Right lobe of liver (tissue), 6 donors: ENCODE measurements around the gene DUSP28. TPM values are rescaled to one million over a fixed set of nuclear protein-coding genes. Genes with fewer than 3 reads are reported as not detected.
A peak's percentile ranks its signal among the peaks of the same experiment; 100 is the strongest.

ENCODE experiments used
- ATAC-seq, 4 donors: fragments of 200-7000 bp; cut with Tn5 transposase; one replicate each; pipeline ENCODE4 v1.9.1; 2020; ENCODE audit warnings: mild to moderate bottlenecking in 4 of 4, moderate library complexity in 4 of 4
- DNase-seq, 3 donors: peaks; one replicate each; pipeline ENCODE4 v3.0.0-alpha.2; 2020
- H3K27ac ChIP-seq, 3 donors: fragments of 200-600 bp; one replicate each; pipeline ENCODE4 v1.8.0; 2022
- H3K27me3 ChIP-seq, 2 donors: fragments of 200-600 bp; one replicate each; pipeline ENCODE4 v1.8.0; 2022
- H3K36me3 ChIP-seq, 4 donors: fragments of 200-600 bp; sonication (generic) in 1 of 4; one replicate each; pipeline versions ENCODE4 v1.5.1 to v1.8.0; 2017 to 2022; ENCODE audit warnings: control low read depth in 1 of 4
- H3K4me1 ChIP-seq, 4 donors: fragments of 200-600 bp; sonication (generic) in 1 of 4; one replicate each; pipeline versions ENCODE4 v1.5.1 to v1.8.0; 2017 to 2022; ENCODE audit warnings: control low read depth in 1 of 4
- H3K4me3 ChIP-seq, 3 donors: fragments of 200-600 bp; one replicate each; pipeline ENCODE4 v1.8.0; 2022
- H3K9me3 ChIP-seq, 4 donors: fragments of 200-600 bp; sonication (generic) in 1 of 4; one replicate each; pipeline versions ENCODE4 v1.5.1 to v1.8.0; 2017 to 2022; ENCODE audit warnings: control low read depth in 1 of 4
- CTCF ChIP-seq, 4 donors: fragments of 200-600 bp in 3 of 4; fragments of 450-650 bp in 1 of 4; IDR thresholded peaks; one replicate each; pipeline versions ENCODE4 v1.5.1 to v1.8.0; 2016 to 2022; ENCODE audit warnings: antibody characterized with exemption in 4 of 4, mild to moderate bottlenecking in 2 of 4
- POLR2A ChIP-seq: fragments of 450-650 bp; IDR thresholded peaks from one replicate; pipeline ENCODE4 v1.6.1; 2017; ENCODE audit warnings: antibody characterized with exemption, mild to moderate bottlenecking
- WGBS: methylation state at CpG from one replicate; pipeline ENCODE4 v1.1.6; 2018; ENCODE audit warnings: low coverage, low lambda C conversion rate; ENCODE audit not compliant: insufficient coverage; ENCODE audit errors: missing lambda C conversion rate; 5-methylcytosine and 5-hydroxymethylcytosine counted together
- intact Hi-C, 2 donors: fragments of 100-400 bp; cut with DNase I; formaldehyde crosslinking; loops; one replicate each; pipeline versions ENCODE4 v1.11.2 to v1.14.1; 2022
- total RNA-seq, 6 experiments: library from RNA; depleted of rRNA in 2 of 6; stranded (reverse); fragments of >200 nt in 2 of 6; fragmentation: NEBNext Ultra II Directional in 3 of 6; extraction: Animal tissue kit (Norgen Biotek cat#: 25700) in 3 of 6; gene quantifications; one replicate each; pipeline versions ENCODE4 v1.1.0 to v1.2.4, GENCODE V29; 2016 to 2023
- donor health status: DM: no; HTN: yes; CAD: no.
- donor health status: DM: no; HTN: no; CAD: no.
- donor health status: DM: no; HTN: no; CAD: no.
- donor health status: DM: no; HTN: yes; CAD: no.
- donor health status: DM: no; HTN: yes; CAD: no.

The DUSP28 gene
- total RNA-seq, 6 experiments from 2014 or later = 1.3 to 3.5 (median 2.1) TPM

GRCh38 chr2:240599141-240599583 lies 39.0 kb downstream of the DUSP28 start:
- Histone ChIP-seq H3K9me3 (no peaks in the 10 kb centered on the region), H3K27me3 (no peaks in the 10 kb centered on the region), H3K4me3 (no peak overlapping the region), H3K27ac (no peak overlapping the region), H3K36me3 (peaks cover 0 to 6% (median 0%) of the 10 kb centered on the region in 4 donors), H3K4me1 (peaks cover 0 to 15% (median 5%) of the 10 kb centered on the region in 4 donors)
- no peak for TF ChIP-seq POLR2A
- TF ChIP-seq CTCF (IDR thresholded peaks at IDR 0.05) = no peak
- WGBS = 82% methylated on average over 3 of the region's 11 CpGs
- ATAC-seq (no peak), DNase-seq (peak in 2 of 3 donors; percentile 37 to 40)
- intact Hi-C loops = no loop called here

- ATAC-seq = no peak
- 100% methylated on average over 1 of the region's 16 CpGs for WGBS
- intact Hi-C loops = no loop called here
- Histone ChIP-seq H3K36me3 (peaks cover 0 to 6% (median 0%) of the 10 kb centered on the region in 4 donors), H3K4me3 (no peak overlapping the region), H3K4me1 (peaks cover 0 to 19% (median 9%) of the 10 kb centered on the region in 4 donors), H3K27me3 (no peaks in the 10 kb centered on the region), H3K27ac (no peak overlapping the region), H3K9me3 (no peaks in the 10 kb centered on the region)
- peak in 2 of 3 donors; percentile 31 to 45 for DNase-seq
- TF ChIP-seq CTCF (IDR thresholded peaks at IDR 0.05) (no peak), POLR2A (no peak)
Observed at GRCh38 chr2:240600451-240600961, 40.3 kb downstream of the DUSP28 start.

GRCh38 chr2:240601061-240601830 lies 41.1 kb downstream of the DUSP28 start:
- WGBS = no CpG with 5 or more reads among the region's 20 CpGs
- no peak for TF ChIP-seq CTCF (IDR thresholded peaks at IDR 0.05)
- no peak for TF ChIP-seq POLR2A
- Histone ChIP-seq H3K9me3 (no peaks in the 10 kb centered on the region), H3K4me3 (no peak overlapping the region), H3K36me3 (peaks cover 0 to 6% (median 0%) of the 10 kb centered on the region in 4 donors), H3K27me3 (no peaks in the 10 kb centered on the region), H3K4me1 (peaks cover 0 to 12% (median 6%) of the 10 kb centered on the region in 4 donors), H3K27ac (no peak overlapping the region)
- intact Hi-C loops = no loop called here
- ATAC-seq (no peak), DNase-seq (peak in 2 of 3 donors; percentile 42 to 43)

GRCh38 chr2:240601831-240602160 lies 41.6 kb downstream of the DUSP28 start:
- peaks cover 0 to 6% (median 0%) of the 10 kb centered on the region in 4 donors for H3K36me3 ChIP-seq
- no peaks in the 10 kb centered on the region for H3K9me3 ChIP-seq
- TF ChIP-seq CTCF (IDR thresholded peaks at IDR 0.05) (no peak), POLR2A (no peak)
- H3K27ac ChIP-seq = no peak overlapping the region
- WGBS = no CpG with 5 or more reads among the region's 11 CpGs
- peaks cover 0 to 9% (median 3%) of the 10 kb centered on the region in 4 donors for H3K4me1 ChIP-seq
- DNase-seq = peak in 2 of 3 donors; percentile 37 to 44
- H3K27me3 ChIP-seq = no peaks in the 10 kb centered on the region
- no peak for ATAC-seq
- H3K4me3 ChIP-seq = no peak overlapping the region
- intact Hi-C loops = no loop called here
